Bronchial epithelial cell (primary cell): ENCODE results near the gene CDC42. TPM values are rescaled to one million over a fixed set of nuclear protein-coding genes. Genes with fewer than 3 reads are reported as not detected.

Source experiments
- DNase-seq: peaks from one replicate; pipeline ENCODE4 v3.0.0-alpha.2; 2010; ENCODE audit warnings: low read depth
- FAIRE-seq: peaks from 2 replicates; lab custom pipeline; 2011; peaks lifted over from hg19 to GRCh38; lab: Jason Lieb, UNC
- H3K27me3 ChIP-seq: 2 replicates; pipeline ENCODE4 v1.5.1; 2011; ENCODE audit warnings: low read length; ENCODE audit not compliant: control insufficient read depth, insufficient read depth
- H3K36me3 ChIP-seq: 2 replicates; pipeline ENCODE4 v1.5.1; 2011; ENCODE audit warnings: low read length; ENCODE audit not compliant: control insufficient read depth, insufficient read depth
- H3K4me3 ChIP-seq: 2 replicates; pipeline ENCODE4 v1.5.1; 2011; ENCODE audit warnings: mild to moderate bottlenecking, low read depth, low read length, control low read depth
- CTCF ChIP-seq: IDR thresholded peaks from 2 replicates; pipeline ENCODE4 v1.5.1; 2011; ENCODE audit warnings: mild to moderate bottlenecking, moderate library complexity, low read length, control low read depth, inconsistent platforms; ENCODE audit not compliant: insufficient read depth, severe bottlenecking
- total RNA-seq: library from RNA; depleted of rRNA; stranded (reverse); fragments of >200 nt; gene quantifications from 2 replicates; pipeline ENCODE4 v1.2.1, GENCODE V29; 2014

The CDC42 gene
- total RNA-seq, 1 donor from 2014 or later, result 408 TPM

GRCh38 chr1:22119626-22120468 lies 67.3 kb downstream of the CDC42 start:
- H3K4me3 ChIP-seq, result no peak overlapping the region
- no peak for FAIRE-seq
- H3K27me3 ChIP-seq, result no peaks in the 10 kb centered on the region
- peaks cover 2% of the 10 kb centered on the region for H3K36me3 ChIP-seq
- no peak for TF ChIP-seq CTCF
- DNase-seq, result no peak

DNA sequence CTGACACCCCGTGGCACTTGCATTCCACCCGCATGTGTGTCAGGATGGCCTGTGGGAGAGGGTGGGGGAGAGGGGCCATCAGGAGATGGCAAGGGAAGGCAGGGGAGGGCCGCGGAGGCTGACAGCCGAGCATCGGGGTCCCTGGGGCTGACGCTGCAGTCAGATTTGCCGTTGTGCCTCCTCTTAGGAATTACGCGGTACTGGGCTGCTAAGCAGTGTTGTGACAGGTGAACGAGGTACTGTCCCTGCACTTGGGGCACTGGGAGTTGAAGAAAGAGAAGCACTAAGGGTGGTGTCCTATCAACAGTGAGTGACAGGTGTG lies 67.9 kb downstream of the CDC42 start:
- peak; percentile 83 for FAIRE-seq
- no peak for TF ChIP-seq CTCF
- Histone ChIP-seq H3K36me3 (peaks cover 2% of the 10 kb centered on the region), H3K4me3 (no peak overlapping the region), H3K27me3 (no peaks in the 10 kb centered on the region)
- DNase-seq, result no peak

DNA sequence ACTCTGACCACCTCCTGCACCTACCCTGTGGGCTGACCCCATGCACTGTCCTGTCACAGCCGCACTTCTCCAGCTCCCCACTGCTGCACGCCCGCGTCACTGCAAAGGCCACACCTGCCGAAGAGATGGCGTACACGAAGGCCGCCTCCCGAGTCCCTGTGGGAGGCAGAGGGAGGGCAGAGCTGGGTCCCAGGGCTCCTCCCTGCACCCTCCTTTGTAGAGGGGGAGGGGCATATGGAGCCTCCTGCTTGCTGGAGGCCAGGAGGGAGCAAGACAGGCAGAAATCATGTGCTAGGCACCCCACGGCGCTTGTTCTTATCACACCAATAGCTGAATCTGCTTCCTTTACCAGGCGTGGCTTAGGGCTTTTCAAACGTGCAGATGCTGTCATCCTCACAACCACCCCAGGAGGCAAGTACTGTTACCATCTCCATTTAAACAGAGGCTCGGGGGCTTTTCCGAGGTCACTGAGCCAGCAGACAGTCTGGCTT lies 69.0 kb downstream of the CDC42 start:
- Histone ChIP-seq H3K4me3 (no peak overlapping the region), H3K27me3 (no peaks in the 10 kb centered on the region), H3K36me3 (peaks cover 2% of the 10 kb centered on the region)
- FAIRE-seq (no peak), DNase-seq (no peak)
- TF ChIP-seq CTCF, result no peak

DNA sequence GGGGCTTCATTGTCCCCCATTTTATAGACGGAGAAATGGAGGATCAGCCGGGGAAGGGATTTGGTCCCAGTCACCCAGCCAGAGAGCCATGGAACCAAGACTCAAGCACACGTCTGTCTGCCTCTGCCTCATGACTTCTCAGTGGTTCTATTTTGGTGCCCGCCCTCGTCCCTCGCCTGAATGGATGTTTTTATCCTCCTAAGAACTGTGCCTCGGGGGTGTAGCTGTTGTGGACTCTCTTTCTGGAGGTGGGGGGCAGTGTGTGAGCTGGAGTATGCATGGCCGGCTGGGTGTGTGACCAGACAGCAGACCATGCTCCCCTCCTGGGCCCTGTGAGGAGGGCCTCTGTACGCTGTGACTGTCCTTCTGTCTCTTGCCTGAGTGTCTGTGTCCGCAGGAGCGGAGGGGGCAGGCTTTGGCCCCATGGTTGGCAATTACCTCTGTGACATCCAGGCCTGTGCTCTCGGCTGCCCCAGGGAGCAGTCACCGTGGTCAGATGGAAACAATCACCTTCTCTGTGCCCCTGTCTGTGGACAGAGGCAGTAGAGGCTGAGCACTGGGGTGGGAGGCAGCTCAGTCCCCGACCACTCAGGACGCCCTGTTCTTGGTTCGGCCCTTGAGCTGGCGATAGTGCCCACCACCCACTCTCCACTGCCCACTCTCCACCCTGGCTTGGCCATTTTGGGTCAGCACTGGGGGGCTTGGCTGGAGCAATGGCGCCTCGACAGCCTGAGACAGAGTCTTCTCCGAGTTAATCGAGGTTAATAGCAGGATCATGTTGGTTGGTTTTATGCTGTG lies 70.0 kb downstream of the CDC42 start:
- DNase-seq (no peak), FAIRE-seq (no peak)
- Histone ChIP-seq H3K36me3 (peaks cover 8% of the 10 kb centered on the region), H3K27me3 (no peaks in the 10 kb centered on the region), H3K4me3 (no peak overlapping the region)
- TF ChIP-seq CTCF, result no peak

GRCh38 chr1:22123071-22123390 lies 70.5 kb downstream of the CDC42 start:
- Histone ChIP-seq H3K36me3 (peaks cover 8% of the 10 kb centered on the region), H3K27me3 (no peaks in the 10 kb centered on the region), H3K4me3 (no peak overlapping the region)
- FAIRE-seq (no peak), DNase-seq (no peak)
- no peak for TF ChIP-seq CTCF
